B cell (primary cell): ENCODE measurements around the gene NUDT7. TPM values are rescaled to one million over a fixed set of nuclear protein-coding genes. Genes with fewer than 3 reads are reported as not detected.

Experiments used
- ATAC-seq: fragments of 200-7000 bp; cut with Tn5 transposase; one replicate; pipeline ENCODE4 v1.10.0; 2021; ENCODE audit warnings: low read depth, mild to moderate bottlenecking, moderate number of reproducible peaks, moderate library complexity
- CTCF ChIA-PET: fragments of 350-600 bp; sonication (Branson Sonifier 250); formaldehyde crosslinking; loops from one replicate; lab custom pipeline; 2021; ENCODE audit warnings: antibody characterized with exemption, inconsistent platforms; lab: Charles Lee
- POLR2A ChIA-PET: fragments of 350-600 bp; sonication (Branson Sonifier 250); formaldehyde crosslinking; loops from one replicate; lab custom pipeline; 2021; ENCODE audit warnings: antibody characterized with exemption; lab: Charles Lee
- DNase-seq: peaks from one replicate; pipeline ENCODE4 v3.0.0; 2013
- H2AFZ ChIP-seq: 2 replicates; pipeline ENCODE4 v1.6.1; 2012; ENCODE audit warnings: mild to moderate bottlenecking, low read depth, low read length; ENCODE audit not compliant: insufficient read depth, poor library complexity, severe bottlenecking
- H3K27ac ChIP-seq, 2 donors: 1 replicate in 1 of 2; 2 replicates in 1 of 2; pipeline ENCODE4 v1.5.1; 2012 to 2013; ENCODE audit warnings: low read length in 2 of 2, mild to moderate bottlenecking in 2 of 2, moderate library complexity in 1 of 2
- H3K27me3 ChIP-seq, 4 experiments: fragments of 200-600 bp in 1 of 4; sonication (generic) in 1 of 4; replicated peaks in 1 of 4; 1 replicate in 2 of 4; 2 replicates in 2 of 4; pipeline versions ENCODE4 v1.6.1 to v1.7.0; 2013 to 2016; ENCODE audit warnings: low read length in 3 of 4, mild to moderate bottlenecking in 2 of 4, mixed read lengths in 1 of 4, moderate library complexity in 1 of 4; ENCODE audit not compliant: insufficient read depth in 4 of 4, control insufficient read depth in 3 of 4; ENCODE audit errors: control extremely low read depth in 1 of 4
- H3K36me3 ChIP-seq, 2 experiments: replicated peaks in 1 of 2; 1 replicate in 1 of 2; 2 replicates in 1 of 2; pipeline versions ENCODE4 v1.6.1 to v1.7.1; 2013; ENCODE audit warnings: low read length in 1 of 2; ENCODE audit not compliant: insufficient read depth in 2 of 2, control insufficient read depth in 1 of 2; ENCODE audit errors: control extremely low read depth in 1 of 2, extremely low read depth in 1 of 2
- H3K4me1 ChIP-seq, 2 donors: fragments of 200-600 bp in 1 of 2; sonication (generic) in 1 of 2; 1 replicate in 1 of 2; 2 replicates in 1 of 2; pipeline versions ENCODE4 v1.5.1 to v1.6.1; 2013 to 2017; ENCODE audit warnings: low read length in 2 of 2; ENCODE audit not compliant: control insufficient read depth in 2 of 2, insufficient read depth in 2 of 2
- H3K4me2 ChIP-seq: replicated peaks from 2 replicates; pipeline ENCODE3; 2012; ENCODE audit warnings: mild to moderate bottlenecking, low read depth, low read length; ENCODE audit not compliant: poor library complexity, severe bottlenecking
- H3K4me3 ChIP-seq, 5 experiments: fragments of 200-600 bp in 1 of 5; sonication (generic) in 1 of 5; 1 replicate in 3 of 5; 2 replicates in 2 of 5; pipeline versions ENCODE4 v1.5.1 to v1.7.0; 2011 to 2016; ENCODE audit warnings: low read length in 4 of 5, mild to moderate bottlenecking in 4 of 5, low read depth in 2 of 5, control low read depth in 1 of 5, moderate library complexity in 1 of 5; ENCODE audit not compliant: insufficient read depth in 1 of 5; ENCODE audit errors: control extremely low read depth in 1 of 5, extremely low read depth in 1 of 5
- H3K79me2 ChIP-seq: fragments of 200-600 bp; sonication (generic); one replicate; pipeline ENCODE4 v1.6.0; 2016; ENCODE audit warnings: low read length; ENCODE audit not compliant: control insufficient read depth, insufficient read depth
- H3K9ac ChIP-seq: fragments of 200-600 bp; sonication (generic); 2 replicates; pipeline ENCODE4 v1.6.1; 2017; ENCODE audit warnings: mild to moderate bottlenecking, low read length, moderate library complexity
- H3K9me3 ChIP-seq, 3 donors: one replicate each; pipeline versions ENCODE4 v1.6.1 to v1.7.1; 2013; ENCODE audit warnings: low read length in 2 of 3; ENCODE audit not compliant: control insufficient read depth in 2 of 3, insufficient read depth in 1 of 3; ENCODE audit errors: control extremely low read depth in 1 of 3
- H4K20me1 ChIP-seq: 2 replicates; pipeline ENCODE4 v1.6.0; 2012; ENCODE audit warnings: mild to moderate bottlenecking, low read length; ENCODE audit not compliant: insufficient read depth, control insufficient read depth, poor library complexity, severe bottlenecking
- H3K27ac Mint-ChIP-seq: one replicate; pipeline ENCODE4 v1.8.0; 2021; ENCODE audit warnings: mixed read lengths
- H3K27me3 Mint-ChIP-seq: one replicate; pipeline ENCODE4 v1.8.0; 2021; ENCODE audit warnings: mixed read lengths
- H3K4me1 Mint-ChIP-seq: one replicate; pipeline ENCODE4 v1.8.0; 2021; ENCODE audit warnings: mixed read lengths
- H3K4me3 Mint-ChIP-seq: one replicate; pipeline ENCODE4 v1.8.0; 2021; ENCODE audit warnings: mixed read lengths
- H3K9me3 Mint-ChIP-seq: one replicate; pipeline ENCODE4 v1.8.0; 2022; ENCODE audit warnings: mixed read lengths; ENCODE audit not compliant: insufficient read depth
- EZH2 ChIP-seq: IDR thresholded peaks from 2 replicates; pipeline ENCODE4 v1.6.1; 2012; ENCODE audit warnings: borderline replicate concordance, low read depth, mild to moderate bottlenecking, moderate library complexity, low read length; ENCODE audit not compliant: insufficient read depth, poor library complexity, severe bottlenecking
- WGBS: methylation state at CpG from one replicate; pipeline ENCODE4 v1.1.5; 2013; ENCODE audit warnings: missing lambda C conversion rate; ENCODE audit not compliant: insufficient coverage; 5-methylcytosine and 5-hydroxymethylcytosine counted together
- intact Hi-C: fragments of 100-400 bp; cut with micrococcal nuclease; formaldehyde crosslinking; loops from one replicate; pipeline ENCODE4 v1.10.0; 2022
- polyA plus RNA-seq: library from polyadenylated mRNA; depleted of rRNA; stranded (reverse); fragments of >200 nt; gene quantifications from 2 replicates; pipeline ENCODE4 v1.2.3, GENCODE V29; 2012
- total RNA-seq, 2 donors: library from RNA; stranded (reverse); fragments of 120-200 nt in 1 of 2; gene quantifications; 1 replicate in 1 of 2; 2 replicates in 1 of 2; pipeline versions ENCODE4 v1.2.3 to v1.2.4, GENCODE V29; 2013 to 2022
- TF ChIP-seq, protein P1 (sequence below): fragments of 200-600 bp; IDR thresholded peaks from one replicate; pipeline ENCODE4 v1.8.0; 2022; ENCODE audit warnings: antibody characterized with exemption, mild to moderate bottlenecking

NUDT7 gene
- total and polyA plus RNA-seq, 2 donors (not counting 1 experiment from before 2014, with no cell fraction given), result 4.8 to 8.4 TPM

- H3K79me2 ChIP-seq, result no peaks in the 10 kb centered on the region
- no peak overlapping the region for H3K4me2 ChIP-seq
- Mint-ChIP-seq H3K27me3 (peaks cover 17% of the 10 kb centered on the region), H3K9me3 (no peaks in the 10 kb centered on the region), H3K27ac (no peak overlapping the region), H3K4me1 (no peaks in the 10 kb centered on the region), H3K4me3 (no peak overlapping the region)
- H4K20me1 ChIP-seq, result no peaks in the 10 kb centered on the region
- DNase-seq (no peak), ATAC-seq (no peak)
- no peak overlapping the region for H2AFZ ChIP-seq
- no peaks in the 10 kb centered on the region for H3K9me3 ChIP-seq
- H3K36me3 ChIP-seq, result no peaks in the 10 kb centered on the region
- H3K9ac ChIP-seq, result no peak overlapping the region
- H3K4me1 ChIP-seq, result no peaks in the 10 kb centered on the region
- intact Hi-C loops, result no loop called here
- CTCF ChIA-PET, result no interaction called here
- H3K27ac ChIP-seq, result no peak overlapping the region
- TF ChIP-seq EZH2, result no peak
- POLR2A ChIA-PET, result no interaction called here
- no CpG with 5 or more reads among the region's 1 CpG for WGBS
- H3K27me3 ChIP-seq, result no peaks in the 10 kb centered on the region
- no peak overlapping the region for H3K4me3 ChIP-seq
Observed at GRCh38 chr16:77749415-77749814, 27.1 kb downstream of the NUDT7 start.

DNA sequence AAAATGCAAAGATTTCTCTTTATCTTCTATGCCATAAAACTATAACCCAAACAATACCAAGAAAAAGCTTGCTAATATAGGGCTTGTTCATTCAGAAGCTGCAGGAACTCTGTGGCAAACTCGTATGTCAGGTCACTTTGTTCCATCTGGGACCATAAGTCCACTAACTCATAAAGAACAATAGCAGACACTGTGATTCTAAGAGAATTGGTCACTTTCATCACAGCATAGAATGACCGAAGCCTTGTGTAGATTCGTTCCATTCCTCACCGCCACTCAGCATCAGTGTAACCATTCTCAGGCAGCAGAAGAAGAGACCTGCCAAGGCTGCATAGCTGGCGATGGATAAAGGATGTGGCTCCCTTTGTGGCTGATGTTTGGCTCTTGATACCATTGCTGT, 35.7 kb downstream of the NUDT7 start:
- Histone ChIP-seq H3K4me2 (no peak overlapping the region), H3K79me2 (no peaks in the 10 kb centered on the region), H3K4me1 (no peaks in the 10 kb centered on the region), H3K36me3 (no peaks in the 10 kb centered on the region), H3K27ac (no peak overlapping the region), H3K9me3 (no peaks in the 10 kb centered on the region), H3K4me3 (no peak overlapping the region), H3K9ac (no peak overlapping the region), H2AFZ (no peak overlapping the region), H3K27me3 (peaks cover 0 to 2% (median 0%) of the 10 kb centered on the region in 4 experiments), H4K20me1 (no peaks in the 10 kb centered on the region)
- POLR2A ChIA-PET, result no interaction called here
- no peak for TF ChIP-seq EZH2
- TF ChIP-seq, protein P1, sequence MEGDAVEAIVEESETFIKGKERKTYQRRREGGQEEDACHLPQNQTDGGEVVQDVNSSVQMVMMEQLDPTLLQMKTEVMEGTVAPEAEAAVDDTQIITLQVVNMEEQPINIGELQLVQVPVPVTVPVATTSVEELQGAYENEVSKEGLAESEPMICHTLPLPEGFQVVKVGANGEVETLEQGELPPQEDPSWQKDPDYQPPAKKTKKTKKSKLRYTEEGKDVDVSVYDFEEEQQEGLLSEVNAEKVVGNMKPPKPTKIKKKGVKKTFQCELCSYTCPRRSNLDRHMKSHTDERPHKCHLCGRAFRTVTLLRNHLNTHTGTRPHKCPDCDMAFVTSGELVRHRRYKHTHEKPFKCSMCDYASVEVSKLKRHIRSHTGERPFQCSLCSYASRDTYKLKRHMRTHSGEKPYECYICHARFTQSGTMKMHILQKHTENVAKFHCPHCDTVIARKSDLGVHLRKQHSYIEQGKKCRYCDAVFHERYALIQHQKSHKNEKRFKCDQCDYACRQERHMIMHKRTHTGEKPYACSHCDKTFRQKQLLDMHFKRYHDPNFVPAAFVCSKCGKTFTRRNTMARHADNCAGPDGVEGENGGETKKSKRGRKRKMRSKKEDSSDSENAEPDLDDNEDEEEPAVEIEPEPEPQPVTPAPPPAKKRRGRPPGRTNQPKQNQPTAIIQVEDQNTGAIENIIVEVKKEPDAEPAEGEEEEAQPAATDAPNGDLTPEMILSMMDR, result no peak
- Mint-ChIP-seq H3K4me1 (no peaks in the 10 kb centered on the region), H3K27me3 (peaks cover 13% of the 10 kb centered on the region), H3K9me3 (no peaks in the 10 kb centered on the region), H3K27ac (no peak overlapping the region), H3K4me3 (no peak overlapping the region)
- intact Hi-C loops, result no loop called here
- ATAC-seq, result no peak
- DNase-seq, result no peak
- CTCF ChIA-PET, result no interaction called here
- WGBS, result 89% methylated on average over 5 of the region's 5 CpGs
